Ishikawa (cell line): Measurements from ENCODE around the gene PIK3C2G.

Experiments
- EP300 ChIP-seq: IDR thresholded peaks from 2 replicates; pipeline ENCODE4 v1.6.1; 2012; ENCODE audit warnings: borderline replicate concordance
- FOXM1 ChIP-seq: IDR thresholded peaks from 2 replicates; pipeline ENCODE4 v1.6.1; 2012; ENCODE audit warnings: low read depth, borderline replicate concordance
- TAF1 ChIP-seq: IDR thresholded peaks from 2 replicates; pipeline ENCODE4 v1.6.1; 2012; ENCODE audit warnings: low read depth, mild to moderate bottlenecking
- TCF12 ChIP-seq: IDR thresholded peaks from 2 replicates; pipeline ENCODE4 v1.6.1; 2012; ENCODE audit warnings: low read depth
- TEAD4 ChIP-seq: IDR thresholded peaks from 2 replicates; pipeline ENCODE4 v1.6.1; 2012
- ZBTB7A ChIP-seq: IDR thresholded peaks from 2 replicates; pipeline ENCODE4 v1.6.1; 2012; ENCODE audit warnings: low read depth
- TF ChIP-seq, protein P1 (sequence below): IDR thresholded peaks from 2 replicates; pipeline ENCODE4 v1.6.1; 2012

DNA sequence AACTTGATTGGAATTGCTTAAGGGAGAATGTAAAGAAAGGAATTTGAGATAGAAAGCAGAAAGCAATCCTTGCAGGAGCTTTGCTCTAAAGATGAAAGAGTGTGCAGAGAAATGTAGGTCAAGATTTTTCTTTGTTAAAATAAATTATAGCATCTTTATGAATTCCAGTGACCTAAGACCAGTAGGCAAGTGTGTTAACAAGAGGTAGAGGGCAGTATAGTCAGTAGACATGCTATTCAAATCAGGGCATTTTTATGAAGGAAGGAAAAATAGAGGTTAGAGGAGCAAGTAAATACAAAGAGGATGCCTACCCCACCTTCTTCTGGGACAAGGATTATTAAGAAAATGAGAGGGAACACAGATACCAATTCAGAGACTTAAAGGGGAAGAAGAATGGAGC, 328.0 kb downstream of the PIK3C2G start:
- TF ChIP-seq TEAD4, result no peak
- no peak for TF ChIP-seq ZBTB7A
- no peak for TF ChIP-seq TCF12
- no peak for TF ChIP-seq FOXM1
- TF ChIP-seq, protein P1, sequence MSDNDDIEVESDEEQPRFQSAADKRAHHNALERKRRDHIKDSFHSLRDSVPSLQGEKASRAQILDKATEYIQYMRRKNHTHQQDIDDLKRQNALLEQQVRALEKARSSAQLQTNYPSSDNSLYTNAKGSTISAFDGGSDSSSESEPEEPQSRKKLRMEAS, result no peak
- TF ChIP-seq TAF1, result no peak
- no peak for TF ChIP-seq EP300
